DMS53 treated with DMSO at 0.1 percent for 48 hours (cell line): ENCODE results near the gene GPC2.
"Not testable (repeated sequence)": the region's sequence is repeated elsewhere in the genome, so short reads cannot be mapped to it uniquely, and the experiment has no call there.

Experiments used
- DNase-seq: peaks from one replicate; lab custom pipeline; 2025; ENCODE audit not compliant: unreplicated experiment; lab: John Stamatoyannopoulos, UW

Gene GPC2

DNA sequence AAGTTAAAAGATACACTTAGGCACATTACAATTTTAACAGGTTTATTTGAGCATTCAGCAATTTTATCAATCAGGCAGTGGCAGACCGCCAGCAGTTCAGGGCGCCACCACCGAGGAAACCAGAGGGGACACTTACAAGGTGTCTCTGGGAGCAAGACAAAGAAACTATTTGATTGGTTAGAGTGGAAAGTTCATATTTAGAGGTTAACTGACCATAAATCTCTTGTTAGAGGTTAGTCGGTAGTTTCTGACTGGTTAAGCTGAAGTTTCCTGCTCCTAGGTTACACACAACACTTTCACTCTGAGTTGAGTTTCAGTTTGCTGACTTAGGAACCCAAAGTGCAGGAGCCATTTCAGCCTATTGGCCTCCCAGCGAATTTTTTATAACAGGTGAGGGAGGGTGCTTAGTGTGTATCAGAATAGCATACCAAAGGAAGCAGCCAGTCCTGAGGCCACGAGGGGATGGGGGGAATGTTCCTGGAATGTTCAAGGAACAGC, 31.8 kb upstream of the GPC2 start:
- no peak for DNase-seq

DNA sequence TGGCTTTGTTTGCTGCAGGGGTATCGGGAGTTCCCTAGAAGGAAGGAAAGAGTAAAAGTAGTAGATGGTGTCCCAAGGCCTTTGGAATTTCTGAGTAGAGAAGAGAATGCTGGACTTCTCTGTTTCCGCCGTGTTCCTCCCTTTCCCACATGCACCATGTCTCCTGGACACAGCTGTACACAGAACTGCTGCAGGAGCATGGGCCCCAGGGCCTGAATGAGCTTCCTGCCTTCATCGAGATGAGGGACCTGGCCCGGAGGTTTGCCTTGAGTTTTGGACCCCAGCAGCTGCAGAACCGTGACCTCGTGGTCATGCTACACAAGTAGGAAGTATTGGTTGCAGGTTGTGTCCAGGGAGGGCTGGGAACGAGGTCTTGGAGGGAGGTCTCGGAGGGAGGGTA, 27.3 kb upstream of the GPC2 start:
- DNase-seq = no peak

DNA sequence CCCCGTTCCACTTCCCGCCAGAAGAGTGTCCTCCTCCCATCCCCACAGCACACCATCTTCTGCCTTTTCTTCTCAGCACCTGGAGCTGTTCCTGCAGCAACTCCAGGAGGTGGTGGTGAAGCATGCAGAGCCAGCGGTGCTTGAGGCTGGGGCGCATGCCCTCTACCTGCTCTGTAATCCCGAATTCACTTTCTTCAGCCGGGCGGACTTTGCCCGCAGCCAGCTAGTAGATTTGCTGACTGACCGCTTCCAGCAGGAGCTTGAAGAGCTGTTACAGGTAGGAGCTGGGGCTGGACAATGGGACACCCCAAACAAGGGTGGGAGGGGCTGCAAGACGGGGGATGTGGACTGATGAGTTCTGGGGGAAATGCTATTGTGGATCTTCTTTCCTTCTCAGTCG, 23.5 kb upstream of the GPC2 start:
- DNase-seq = no peak

DNA sequence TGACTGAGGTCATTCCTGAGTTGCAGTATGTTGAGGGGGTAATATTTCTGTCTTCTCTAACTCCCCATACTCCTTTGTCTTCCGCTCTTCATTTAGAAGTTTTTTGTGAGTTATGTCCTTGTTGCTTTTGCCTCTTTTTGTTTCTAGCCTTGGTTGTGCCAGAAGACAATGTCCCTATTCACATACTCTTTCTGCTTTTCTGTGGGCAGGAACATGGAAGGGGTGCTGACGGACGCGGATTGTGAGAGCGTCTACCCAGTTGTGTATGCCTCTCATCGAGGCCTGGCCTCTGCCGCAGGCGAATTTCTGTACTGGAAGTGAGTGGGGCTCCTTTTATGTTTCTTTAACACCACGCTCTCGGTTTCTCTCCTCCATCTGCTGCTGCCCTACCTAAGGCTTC, 21.1 kb upstream of the GPC2 start:
- no peak for DNase-seq

DNA sequence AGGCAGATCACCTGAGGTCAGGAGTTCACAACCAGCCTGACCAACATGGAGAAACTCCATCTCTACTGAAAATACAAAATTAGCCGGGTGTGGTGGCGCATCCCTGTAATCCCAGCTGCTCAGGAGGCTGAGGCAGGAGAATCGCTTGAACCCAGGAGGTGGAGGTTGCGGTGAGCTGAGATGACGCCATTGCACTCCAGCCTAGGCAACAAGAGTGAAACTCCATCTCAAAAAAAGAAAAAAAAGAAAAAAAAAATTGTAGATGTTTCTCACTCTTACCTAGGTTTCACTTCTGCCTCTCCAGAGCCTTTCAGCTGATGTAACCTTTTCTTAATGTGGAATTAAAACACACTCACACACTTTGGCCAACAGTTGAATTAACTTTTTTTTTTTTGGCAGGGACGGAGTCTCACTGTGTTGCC, 18.7 kb upstream of the GPC2 start:
- DNase-seq = not testable (repeated sequence)

DNA sequence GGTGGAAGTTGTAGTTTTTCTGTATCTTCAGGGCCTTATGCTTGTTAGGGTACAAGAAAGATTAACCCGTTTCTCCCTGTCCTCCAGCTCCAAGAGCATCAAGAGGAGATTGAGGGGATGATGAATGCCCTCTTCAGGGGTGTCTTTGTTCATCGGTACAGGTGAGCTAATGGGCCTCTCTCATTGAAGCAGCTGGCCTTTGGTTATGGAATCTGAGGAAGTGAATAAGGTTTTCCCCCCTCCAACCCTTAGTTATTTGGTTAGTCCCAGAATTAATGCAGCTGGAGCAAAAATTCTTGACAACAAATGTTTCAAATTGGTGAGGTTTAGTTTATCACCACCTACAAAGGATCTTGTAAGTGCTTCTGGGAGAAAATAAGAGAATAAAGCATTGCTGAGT, 18.0 kb upstream of the GPC2 start:
- no peak for DNase-seq

DNA sequence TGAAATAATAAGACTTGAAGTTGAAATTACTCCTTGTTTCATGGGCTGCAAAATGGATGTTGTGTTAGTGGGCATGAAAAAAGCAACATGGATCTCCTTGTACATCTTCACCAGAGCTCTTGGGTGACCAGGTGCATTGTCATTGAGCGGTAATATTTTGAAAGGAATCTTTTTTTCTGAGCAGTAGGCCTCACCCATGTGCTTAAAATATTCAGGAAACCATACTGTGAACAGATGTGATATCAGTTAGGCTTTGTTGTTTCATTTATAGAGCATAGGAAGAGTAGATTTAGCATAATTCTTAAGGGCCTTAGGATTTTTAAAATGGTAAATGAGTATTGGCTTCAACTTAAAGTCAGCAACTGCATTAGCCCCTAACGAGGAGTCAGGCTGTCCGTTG, 15.8 kb upstream of the GPC2 start:
- DNase-seq = no peak

DNA sequence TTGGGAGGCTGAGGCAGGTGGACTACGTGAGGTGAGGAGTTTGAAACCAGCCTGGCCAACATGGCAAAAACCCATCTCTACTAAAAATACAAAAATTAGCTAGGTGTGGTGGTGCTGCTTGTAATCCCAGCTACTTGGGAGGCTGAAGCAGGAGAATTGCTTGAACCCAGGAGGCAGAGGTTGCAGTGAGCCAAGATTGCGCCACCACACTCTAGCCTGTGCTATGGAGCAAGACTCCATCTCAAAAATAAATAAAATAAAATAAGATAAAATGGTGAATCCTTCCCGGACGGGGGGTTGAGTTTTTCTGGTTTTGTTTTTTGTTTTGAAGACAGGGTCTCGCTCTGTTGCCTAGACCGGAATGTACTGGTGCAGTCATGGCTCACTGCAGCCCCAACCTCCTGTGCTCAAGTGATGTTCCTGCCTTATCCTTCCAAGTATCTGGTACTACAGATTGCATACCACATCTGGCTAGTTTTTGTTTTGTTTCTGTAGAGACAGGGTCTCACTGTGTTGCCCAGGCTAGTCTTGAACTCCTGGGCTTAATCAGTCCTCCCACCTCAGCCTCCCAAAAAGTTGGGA, 15.2 kb upstream of the GPC2 start:
- DNase-seq = not testable (repeated sequence)

DNA sequence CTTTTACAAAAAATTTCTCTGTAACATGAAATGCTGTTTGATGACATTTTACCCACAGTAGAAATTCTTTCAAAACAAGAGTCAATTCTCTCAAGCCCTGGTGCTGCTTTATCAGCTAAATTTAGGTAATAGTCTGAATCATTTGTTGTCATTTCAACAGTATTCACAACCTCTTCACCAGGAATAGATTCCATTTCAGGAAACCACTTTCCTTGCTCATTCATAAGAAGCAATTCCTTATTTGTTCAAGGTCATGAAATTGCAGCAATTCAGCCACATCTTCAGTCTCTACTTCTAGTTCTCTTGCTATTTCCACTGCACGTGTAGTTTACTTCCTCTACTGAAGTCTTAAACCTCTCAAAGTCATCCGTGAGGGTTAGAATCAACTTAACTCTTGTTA, 14.6 kb upstream of the GPC2 start:
- DNase-seq = no peak

DNA sequence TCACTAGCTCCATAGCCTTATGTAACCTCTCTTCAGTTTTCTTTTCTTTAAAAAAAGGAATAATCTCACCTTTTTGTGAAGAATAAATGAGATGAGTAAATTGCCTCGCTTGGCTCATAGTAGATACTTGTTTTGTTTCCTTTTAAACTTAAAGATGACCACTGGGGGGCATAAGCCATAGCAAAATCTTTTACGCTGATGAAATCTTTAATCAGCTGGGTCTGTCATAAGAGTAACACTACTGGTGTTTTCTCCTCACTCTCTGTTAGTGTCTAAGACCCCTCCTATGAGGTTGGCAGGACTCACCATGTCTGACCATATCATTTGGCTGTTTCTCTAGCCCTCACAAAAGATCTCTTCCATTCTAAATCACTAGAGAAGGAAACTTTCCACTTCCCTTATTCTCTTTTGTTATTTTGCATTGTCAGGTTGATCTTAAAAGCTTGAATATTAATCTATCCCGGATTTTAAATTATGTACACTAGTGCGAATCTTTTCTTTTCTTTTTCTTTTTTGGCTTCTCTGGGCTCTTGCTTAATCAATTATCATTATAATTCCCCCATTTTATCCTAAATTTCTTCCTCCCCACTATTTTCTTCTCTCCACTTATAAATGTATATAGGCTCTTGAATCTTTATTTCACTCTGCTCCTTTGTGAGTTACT, 13.0 kb upstream of the GPC2 start:
- DNase-seq = no peak

DNA sequence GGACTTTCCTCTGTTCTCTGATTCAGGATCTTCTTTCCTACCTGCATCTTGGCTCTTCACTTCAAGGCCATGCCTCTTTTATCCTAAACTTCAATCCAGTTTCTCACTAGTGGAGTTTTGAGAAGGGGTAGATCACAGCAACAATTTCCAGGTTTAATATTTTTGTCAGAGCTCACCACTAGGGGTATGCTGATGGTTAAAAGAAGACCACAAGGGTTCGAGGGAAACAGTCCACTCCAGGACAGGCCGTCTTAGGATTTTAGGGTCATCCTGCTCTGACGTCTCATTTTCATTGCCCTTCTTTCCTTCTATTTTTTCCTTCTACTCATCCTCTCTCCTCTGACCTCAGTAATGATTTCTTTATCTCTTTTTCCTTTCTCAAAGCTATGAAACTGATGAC, 11.9 kb upstream of the GPC2 start:
- no peak for DNase-seq

DNA sequence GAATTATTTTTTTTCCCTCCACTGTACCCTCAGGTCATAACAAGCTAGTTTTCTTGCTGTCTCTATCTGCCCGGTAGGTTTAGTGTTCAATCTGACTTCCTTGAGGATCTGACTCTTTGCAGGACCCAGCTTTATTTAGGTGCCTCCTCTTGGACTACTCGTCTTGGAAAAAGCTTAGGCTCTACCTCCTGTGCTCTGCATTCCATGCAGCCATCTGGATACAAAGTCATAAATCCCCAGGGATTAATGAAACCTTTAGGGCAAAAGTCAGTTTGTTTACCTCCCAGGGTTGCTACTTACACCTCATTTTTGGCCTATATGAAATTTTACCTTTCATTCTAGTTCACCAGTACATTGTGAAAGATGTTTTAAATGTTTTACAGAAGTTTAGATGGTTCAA, 8.5 kb upstream of the GPC2 start:
- DNase-seq = no peak

DNA sequence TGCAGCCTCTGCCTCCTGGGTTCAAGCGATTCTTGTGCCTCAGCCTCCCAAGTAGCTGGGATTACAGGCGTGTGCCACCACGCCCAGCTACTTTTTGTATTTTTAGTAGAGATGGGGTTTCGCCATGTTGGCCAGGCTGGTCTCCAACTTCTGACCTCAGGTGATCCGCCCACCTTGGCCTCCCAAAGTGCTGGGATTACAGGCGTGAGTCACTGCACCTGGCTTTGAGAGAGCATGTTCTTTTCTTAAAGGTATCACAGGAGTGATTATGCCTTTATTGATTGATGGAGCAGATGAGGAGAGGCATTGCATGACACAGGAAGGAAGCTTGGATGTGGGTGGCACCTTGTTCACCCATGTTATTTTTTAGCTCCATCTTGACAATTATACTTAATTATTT, 5.9 kb upstream of the GPC2 start:
- DNase-seq = not testable (repeated sequence)

DNA sequence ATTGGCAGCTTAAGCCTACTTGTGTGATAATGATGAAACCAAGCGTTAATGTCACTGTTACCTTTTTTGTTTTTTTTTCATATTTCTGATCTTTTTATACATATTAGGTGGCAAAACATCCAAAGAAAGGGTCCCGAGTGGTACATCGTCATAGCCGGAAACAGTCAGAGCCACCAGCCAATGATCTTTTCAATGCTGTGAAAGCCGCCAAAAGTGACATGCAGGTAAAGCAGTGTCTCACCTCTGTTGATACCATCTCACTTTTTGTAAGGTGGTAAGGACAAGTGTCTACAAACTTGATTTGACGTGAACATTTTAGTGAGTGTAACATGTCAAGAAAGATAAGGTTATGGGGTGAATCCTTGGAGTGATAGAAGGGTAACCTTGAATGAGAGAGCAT, 5.4 kb upstream of the GPC2 start:
- not testable (repeated sequence) for DNase-seq

DNA sequence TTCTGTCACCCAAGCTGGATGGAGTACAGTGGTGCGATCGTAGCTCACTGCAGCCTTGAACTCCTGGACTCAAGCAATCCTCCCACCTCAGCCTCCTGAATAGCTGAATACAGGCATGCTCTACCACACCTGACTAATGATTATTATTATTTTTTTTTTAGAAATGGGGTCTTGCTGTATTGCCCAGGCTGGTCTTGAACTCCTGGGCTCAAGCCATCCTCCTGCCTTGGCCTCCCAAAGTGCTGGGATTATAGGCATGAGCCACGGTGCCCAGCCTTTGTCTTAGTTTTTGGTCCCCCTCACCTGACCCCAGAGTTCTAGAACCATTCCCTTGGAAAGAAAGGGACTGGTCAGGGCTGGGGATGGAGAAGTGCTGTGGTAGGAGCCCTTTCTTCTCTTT, 2.9 kb upstream of the GPC2 start:
- not testable (repeated sequence) for DNase-seq

DNA sequence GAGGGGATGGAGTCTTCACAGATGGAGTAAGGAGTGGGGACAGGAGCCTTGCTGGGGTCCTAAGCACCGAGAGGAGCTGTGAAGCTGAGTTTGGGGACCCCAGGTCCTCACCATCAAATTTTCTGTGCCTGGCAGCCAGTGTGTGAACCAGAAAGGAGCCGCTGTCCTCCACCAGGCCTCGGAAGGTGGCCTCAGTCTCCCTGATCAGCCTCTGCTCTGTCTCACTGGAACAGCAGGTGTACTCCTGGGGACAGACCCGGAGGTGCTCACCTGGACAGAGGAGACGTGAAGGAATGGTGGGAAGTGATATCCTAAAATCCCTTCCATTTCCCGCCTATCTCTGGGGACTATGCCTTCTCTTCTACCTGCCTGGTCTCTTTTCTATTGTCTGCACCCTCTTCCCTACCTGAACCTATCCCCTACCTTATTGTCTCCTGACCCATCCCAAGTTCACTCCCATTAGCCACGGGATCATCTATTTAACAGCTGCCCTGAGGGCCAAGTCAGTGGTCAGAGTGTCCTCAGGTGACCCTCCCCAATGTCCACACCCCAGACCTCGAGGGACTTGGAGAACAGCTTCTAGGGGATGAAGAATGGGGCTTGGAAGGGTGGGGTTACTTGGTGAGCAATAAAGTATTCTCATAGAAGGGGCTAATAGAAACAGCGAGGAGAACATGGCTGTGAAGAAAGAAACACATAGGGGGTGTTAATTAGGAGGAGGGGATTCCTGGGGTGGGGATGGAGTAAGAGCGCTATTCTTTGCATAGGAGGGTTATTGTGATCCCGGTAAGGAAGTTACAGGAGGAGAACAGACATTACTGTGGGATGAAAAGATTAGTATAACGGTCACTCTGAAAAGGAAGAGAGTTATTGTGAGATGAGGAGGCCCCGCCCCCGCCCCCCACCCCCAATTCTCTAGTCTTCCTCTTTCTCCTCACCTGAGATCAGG, 811 bp downstream of the GPC2 start:
- DNase-seq = no peak

DNA sequence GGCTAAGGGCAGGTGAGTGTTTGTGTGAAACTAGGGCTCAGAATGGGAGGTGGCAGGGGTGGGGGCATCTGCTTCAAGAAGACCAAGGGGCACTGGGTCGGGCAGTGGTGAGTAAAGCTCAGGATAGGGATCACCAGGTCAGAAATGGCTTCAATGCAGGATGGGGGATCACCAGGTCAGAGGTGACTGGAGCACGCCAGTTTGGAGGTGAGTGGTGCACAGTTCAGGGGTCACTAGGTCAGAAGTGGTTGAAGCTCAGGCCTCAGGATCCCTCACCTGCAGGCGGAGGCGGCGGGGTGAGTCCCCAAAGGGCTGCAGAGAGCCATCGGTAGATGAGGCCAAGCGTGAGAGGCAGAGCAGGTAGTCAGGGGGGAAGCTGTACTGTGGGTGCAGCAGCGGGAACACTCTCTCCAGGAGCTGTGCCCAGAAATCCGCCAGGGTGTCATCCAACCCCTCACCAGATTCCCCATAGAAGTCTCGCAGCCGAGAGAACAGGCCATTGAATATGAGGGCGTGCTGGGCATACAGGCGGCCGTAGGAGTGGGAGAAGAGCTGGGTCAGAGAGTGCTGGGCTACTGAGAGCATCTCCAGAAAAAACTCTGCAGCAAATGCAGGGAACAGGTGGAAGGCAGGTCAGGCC, 1.8 kb downstream of the GPC2 start:
- DNase-seq = no peak

DNA sequence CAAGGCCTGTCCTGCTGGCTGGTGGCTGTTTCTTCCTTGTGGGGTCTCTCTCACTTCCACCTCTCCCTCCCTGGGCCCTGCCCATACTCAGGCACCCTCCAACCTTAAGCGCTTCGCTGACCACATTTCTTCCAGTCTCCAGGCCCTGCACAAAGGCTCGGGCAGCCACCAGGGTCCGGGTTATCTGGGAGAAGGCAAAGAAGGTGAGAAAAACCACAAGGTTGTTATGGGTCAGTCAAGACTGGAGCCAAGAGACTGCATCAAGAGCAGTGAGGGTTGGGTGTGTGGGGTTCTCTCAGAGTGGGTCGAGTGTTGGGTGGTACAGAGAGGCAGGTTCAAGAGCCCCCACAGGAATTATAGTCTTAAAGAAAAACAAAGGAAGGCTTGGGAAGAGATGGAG, 2.6 kb downstream of the GPC2 start:
- DNase-seq = no peak

DNA sequence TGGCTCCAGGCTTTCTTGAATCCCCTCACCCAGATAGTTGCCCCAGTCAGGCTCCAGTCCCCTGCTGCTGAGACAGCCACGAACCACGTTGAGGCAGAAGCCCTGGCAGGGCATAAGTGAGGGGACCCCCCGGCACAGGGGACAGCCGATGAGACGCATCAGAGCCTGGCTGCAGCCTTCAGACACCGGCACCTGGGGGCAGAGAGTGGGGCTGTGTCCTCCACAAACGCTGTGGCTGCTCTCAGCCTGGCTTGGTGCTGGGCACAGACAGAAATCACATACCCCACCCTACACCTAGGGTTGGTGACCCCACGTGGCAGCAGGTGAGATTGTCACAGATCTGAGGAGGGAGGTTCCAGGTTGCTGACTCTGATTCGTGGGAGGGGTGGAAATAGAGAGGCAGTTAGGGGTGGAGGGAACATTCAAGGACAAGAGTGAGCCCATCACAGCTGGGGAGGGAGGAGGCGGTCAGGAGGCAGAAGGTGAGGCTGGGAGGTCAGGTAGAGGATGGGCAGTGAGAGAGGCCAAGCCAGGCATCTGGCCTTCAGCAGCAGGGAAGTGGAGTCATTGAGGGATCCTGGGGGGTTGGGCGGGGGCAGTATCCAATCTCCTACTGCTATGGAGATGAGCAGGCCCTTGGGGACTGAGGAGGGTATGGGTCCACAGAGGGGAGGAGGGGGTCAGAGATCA, 3.2 kb downstream of the GPC2 start:
- no peak for DNase-seq

DNA sequence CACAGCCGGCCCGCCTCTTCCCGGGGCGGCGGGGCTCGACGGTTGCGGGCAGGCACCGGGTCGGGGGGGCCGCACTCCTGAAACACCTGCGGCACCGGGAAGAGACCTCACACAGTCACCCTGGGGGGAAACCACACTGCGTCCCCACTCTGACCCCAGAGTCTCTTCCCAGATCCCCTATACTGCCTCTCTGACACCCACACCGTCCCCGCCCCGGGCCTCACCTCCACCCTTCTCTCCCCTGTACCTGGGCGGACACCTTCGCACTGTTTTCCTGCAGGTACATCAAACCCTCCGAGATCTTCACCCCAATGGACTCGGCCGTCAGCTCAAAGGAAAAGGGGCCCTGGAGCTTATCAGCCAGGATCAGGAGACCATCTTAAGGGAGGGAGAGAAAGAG, 5.3 kb downstream of the GPC2 start:
- no peak for DNase-seq
